Measurements from ENCODE around the gene ACTN2.

The ACTN2 gene

GRCh38 chr1:236785477-236785876 is 99.2 kb downstream of the ACTN2 start:
- no peak for DNase-seq

DNA sequence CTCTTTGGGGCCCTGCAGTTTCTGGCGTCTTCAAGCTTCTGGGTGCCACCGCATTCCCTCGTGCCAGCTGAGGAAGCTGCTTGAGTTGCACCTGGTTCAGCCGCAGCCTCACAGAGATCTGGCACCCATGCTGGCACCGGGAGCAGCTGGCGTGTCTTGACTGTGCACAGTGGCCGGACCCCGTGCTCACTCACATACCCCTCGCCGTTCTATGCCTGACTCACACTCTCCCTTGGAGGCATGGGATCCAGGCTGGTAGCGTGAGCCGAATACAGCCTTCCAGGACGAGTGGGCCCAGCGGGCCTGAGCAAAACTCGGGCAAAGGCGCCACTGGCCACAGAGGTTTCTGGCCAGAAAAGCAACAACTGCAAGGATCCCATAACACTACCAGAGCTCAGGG is 100.2 kb downstream of the ACTN2 start:
- DNase-seq: no peak

DNA sequence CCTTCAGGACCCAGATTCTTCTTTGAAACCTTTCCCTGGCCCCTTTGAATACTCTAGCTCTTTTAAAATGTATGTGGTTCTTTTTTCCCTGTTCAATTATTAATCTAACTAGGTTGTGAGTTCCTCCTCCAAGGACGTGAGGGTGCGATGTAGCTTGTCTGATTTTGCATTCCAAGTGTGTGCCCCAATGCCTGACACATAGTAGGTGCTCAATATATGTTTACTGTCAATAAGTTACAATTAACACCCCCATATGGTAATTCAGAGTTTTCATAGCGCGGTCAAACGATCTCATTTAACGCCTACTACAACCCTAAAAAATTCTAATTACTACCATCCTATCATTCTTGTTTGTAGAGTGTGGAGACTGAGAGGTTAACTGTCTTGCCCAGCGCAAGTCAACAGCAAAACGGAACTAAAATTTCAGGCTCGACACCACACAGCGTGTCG is 108.3 kb downstream of the ACTN2 start:
- DNase-seq: no peak

- peak; percentile 99 for DNase-seq
Measured at GRCh38 chr1:236795035-236795756, 108.9 kb downstream of the ACTN2 start, which contains the start of gene MTR. Gene MTR (plus strand): TSS chr1:236795292. CDS start chr1:236795704, 412 bp downstream.

DNA sequence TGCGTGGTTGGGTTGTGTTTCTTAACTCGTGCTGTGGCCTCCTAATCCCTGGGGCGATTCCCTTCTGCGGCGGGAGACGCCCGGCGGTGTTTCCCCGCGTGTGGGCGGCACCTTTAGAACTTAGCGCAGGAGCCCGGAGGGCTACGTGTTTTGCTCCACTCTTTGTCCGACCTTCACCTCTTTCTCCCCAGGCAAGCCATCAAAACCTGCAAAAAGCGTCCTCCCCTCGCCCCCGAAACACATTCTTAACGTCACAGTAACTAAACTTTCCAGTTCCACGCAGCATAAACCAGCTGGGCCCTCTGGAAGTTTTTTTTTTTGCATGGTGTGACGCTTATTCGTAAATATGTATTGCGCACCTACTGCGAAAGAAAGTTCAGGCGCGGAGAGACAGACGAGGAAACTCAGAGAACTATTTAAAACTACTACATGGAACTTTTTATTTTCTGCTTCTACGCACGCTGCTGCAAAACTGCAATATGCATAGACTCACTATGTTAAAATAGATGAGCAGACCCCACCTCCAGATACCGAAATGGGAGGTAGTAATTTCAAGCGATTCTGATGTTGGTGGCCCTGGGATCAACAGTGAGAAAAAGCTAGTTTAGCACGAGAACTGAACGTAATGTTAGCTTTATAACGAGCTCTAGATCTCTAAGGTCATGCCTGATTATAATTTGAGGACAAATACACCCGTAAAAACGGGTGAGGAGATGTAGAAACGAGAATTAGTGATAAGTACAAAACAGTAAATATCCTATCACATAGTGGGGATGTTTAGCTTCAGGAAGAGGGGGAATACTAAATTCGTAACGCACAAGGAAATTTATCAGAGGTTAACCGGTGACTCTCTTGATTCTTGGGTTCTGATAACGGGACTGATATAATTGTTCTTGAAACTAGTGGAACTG is 109.7 kb downstream of the ACTN2 start:
- peak; percentile 52 for DNase-seq

DNA sequence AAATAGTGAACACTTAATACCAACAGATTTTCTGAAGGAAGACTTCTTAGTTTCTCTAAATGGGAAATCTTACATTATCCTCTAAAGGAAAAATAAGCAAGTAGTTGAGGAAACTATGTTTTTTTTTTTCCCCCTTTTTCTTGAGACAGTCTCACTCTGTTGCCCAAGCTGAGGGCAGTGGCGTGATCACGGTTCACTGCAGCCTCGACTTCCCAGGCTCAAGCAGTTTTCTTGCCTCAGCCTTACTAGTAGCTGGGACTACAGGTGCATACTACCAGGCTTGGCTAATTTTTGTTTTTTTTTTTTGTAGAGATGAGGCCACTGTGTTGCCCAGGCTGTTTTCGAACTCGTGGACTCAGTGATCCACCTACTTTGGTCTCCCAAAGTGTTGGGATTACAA is 112.7 kb downstream of the ACTN2 start:
- DNase-seq: no peak

- DNase-seq: peak; percentile 1
Measured at GRCh38 chr1:236800002-236800620, 113.8 kb downstream of the ACTN2 start.

GRCh38 chr1:236800623-236801022 is 114.3 kb downstream of the ACTN2 start:
- no peak for DNase-seq

- DNase-seq: no peak
Measured at GRCh38 chr1:236802264-236802663, 116.0 kb downstream of the ACTN2 start.

- no peak for DNase-seq
Measured at GRCh38 chr1:236806634-236807033, 120.3 kb downstream of the ACTN2 start.

- no peak for DNase-seq
Measured at GRCh38 chr1:236808005-236808404, 121.7 kb downstream of the ACTN2 start.

- DNase-seq: peak; percentile 38
Measured at GRCh38 chr1:236808564-236809130, 122.3 kb downstream of the ACTN2 start.

GRCh38 chr1:236809148-236809547 is 122.8 kb downstream of the ACTN2 start:
- DNase-seq: no peak

DNA sequence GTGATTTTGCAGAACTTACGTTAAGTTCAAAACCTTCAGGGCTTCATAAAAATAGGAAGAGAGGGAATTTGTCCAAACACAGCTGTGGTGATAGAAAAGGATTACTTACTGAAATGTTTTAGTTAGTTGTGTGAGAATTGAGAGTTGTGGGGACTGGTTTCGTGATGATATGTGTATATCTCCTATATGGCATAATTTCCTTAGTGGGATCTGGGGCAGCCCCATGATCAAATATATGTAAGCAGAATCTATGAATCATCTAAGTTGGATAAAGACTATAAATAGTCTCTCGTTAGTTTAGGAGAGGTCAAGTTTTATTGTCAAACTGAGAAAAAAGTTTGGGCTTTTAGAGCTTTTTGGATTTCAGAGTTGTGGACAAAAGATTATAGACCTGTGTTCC is 123.7 kb downstream of the ACTN2 start:
- DNase-seq: no peak

DNA sequence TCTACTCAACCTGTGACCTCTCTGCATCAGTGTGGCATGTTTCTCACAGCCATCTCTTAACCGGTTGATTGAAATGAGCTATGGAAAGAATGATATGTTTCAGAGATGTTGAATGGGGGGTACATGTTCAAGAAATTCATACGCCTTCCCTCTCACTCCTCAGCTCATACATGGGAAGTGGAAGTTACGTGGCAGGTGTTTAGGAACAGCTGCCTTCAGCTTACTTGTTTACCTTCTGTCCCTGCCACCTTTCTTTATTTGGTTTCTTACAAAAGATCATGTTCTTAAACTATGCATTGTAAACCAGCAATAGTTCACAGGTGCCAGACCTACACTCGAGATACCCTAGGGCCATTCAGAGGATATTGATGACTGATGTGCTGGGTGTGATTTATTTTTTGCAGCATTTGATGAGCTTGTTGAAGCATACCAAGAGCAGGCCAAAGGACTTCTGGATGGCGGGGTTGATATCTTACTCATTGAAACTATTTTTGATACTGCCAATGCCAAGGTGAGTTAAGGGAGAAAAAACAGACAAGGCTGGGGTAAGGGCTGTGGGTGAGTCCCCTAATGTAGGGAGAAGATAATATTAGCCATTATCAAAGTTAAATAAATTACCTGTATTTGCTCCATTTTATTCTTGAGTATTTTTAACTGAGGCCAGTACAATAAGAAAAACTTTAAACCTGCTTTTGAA is 126.2 kb downstream of the ACTN2 start:
- no peak for DNase-seq
